Prostate gland (tissue), 2 donors: ENCODE measurements around the gene AANAT. TPM values are rescaled to one million over a fixed set of nuclear protein-coding genes. Genes with fewer than 3 reads are reported as not detected.

Experiments used
- DNase-seq: peaks from one replicate; pipeline ENCODE4 v3.0.0-alpha.2; 2019; ENCODE audit warnings: low spot score
- H3K27ac ChIP-seq, 2 donors: fragments of 200-600 bp; sonication (generic); 2 replicates each; pipeline ENCODE4 v1.5.1; 2017 to 2019
- H3K27me3 ChIP-seq: fragments of 200-600 bp; sonication (generic); replicated peaks from 2 replicates; pipeline ENCODE4 v1.5.1; 2019; ENCODE audit not compliant: insufficient read depth
- H3K36me3 ChIP-seq, 2 donors: fragments of 200-600 bp; sonication (generic); 1 replicate in 1 of 2; 2 replicates in 1 of 2; pipeline versions ENCODE4 v1.5.1 to v1.8.1; 2017 to 2019
- H3K4me1 ChIP-seq: fragments of 200-600 bp; sonication (generic); replicated peaks from 2 replicates; pipeline ENCODE4 v1.5.1; 2019
- H3K4me3 ChIP-seq, 2 donors: fragments of 200-600 bp; sonication (generic); 2 replicates each; pipeline ENCODE4 v1.5.1; 2017 to 2019
- H3K9me3 ChIP-seq: fragments of 200-600 bp; sonication (generic); 2 replicates; pipeline ENCODE4 v1.5.1; 2017
- CTCF ChIP-seq, 4 experiments: fragments of 200-600 bp in 2 of 4; fragments of 450-650 bp in 2 of 4; sonication (generic) in 2 of 4; IDR thresholded peaks; 1 replicate in 3 of 4; 2 replicates in 1 of 4; pipeline ENCODE4 v1.5.1; 2016 to 2019; ENCODE audit warnings: antibody characterized with exemption in 4 of 4, mild to moderate bottlenecking in 2 of 4, moderate library complexity in 2 of 4
- POLR2A ChIP-seq: fragments of 450-650 bp; IDR thresholded peaks from one replicate; pipeline ENCODE4 v1.6.1; 2016; ENCODE audit warnings: antibody characterized with exemption, mild to moderate bottlenecking
- POLR2AphosphoS5 ChIP-seq: sonication (generic); formaldehyde crosslinking; IDR thresholded peaks from one replicate; pipeline ENCODE4 v1.6.1; 2017; ENCODE audit warnings: antibody characterized with exemption
- WGBS: methylation state at CpG from one replicate; pipeline ENCODE4 v1.1.5; 2018; 5-methylcytosine and 5-hydroxymethylcytosine counted together
- intact Hi-C: fragments of 100-400 bp; cut with DNase I; formaldehyde crosslinking; loops from one replicate; pipeline ENCODE4 v1.14.2; 2022
- total RNA-seq, 2 donors: library from RNA; depleted of rRNA; stranded (reverse); fragments of >200 nt; gene quantifications; one replicate each; pipeline ENCODE4 v1.1.0, GENCODE V29; 2016

Gene AANAT
- total RNA-seq, 2 donors from 2014 or later: not detected

GRCh38 chr17:76478730-76479514, 11.5 kb downstream of the AANAT start:
- H3K36me3 ChIP-seq: no peaks in the 10 kb centered on the region
- no peak for DNase-seq
- no peak overlapping the region for H3K4me3 ChIP-seq
- intact Hi-C loops: no loop called here
- no peak overlapping the region for H3K27ac ChIP-seq
- TF ChIP-seq CTCF (IDR thresholded peaks at IDR 0.05) (no peak), POLR2AphosphoS5 (no peak), POLR2A (no peak)
- H3K9me3 ChIP-seq: no peaks in the 10 kb centered on the region
- 91% methylated on average over 36 of the region's 37 CpGs for WGBS
- no peaks in the 10 kb centered on the region for H3K4me1 ChIP-seq
- H3K27me3 ChIP-seq: no peaks in the 10 kb centered on the region

DNA sequence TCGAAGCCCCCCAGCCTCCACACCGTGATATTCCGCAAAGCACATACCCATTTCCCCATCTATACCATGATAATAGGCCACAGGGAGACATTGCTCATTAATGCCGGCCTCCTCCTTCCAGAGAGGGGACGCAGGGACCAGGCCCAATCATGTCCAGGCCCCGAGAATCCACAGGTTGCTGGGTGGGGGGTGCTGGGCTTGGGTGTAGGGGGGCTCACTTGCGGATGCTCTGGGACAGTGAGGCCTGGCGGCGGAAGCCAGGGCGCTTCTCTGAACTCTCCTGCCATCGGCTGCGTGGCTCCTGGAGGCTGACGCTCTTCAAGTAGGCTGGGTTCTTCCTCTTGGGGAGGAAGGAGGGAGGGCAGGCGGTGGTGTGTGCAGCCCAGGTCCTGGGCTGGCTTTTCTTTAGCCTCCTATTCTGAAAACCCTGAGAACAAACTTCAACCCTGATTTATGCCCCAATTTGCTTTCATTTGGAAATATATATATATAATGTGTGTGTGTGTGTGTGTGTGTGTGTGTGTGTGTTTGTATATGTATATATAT, 12.2 kb downstream of the AANAT start:
- no peaks in the 10 kb centered on the region for H3K9me3 ChIP-seq
- no peak for TF ChIP-seq POLR2AphosphoS5
- TF ChIP-seq CTCF (IDR thresholded peaks at IDR 0.05): no peak
- TF ChIP-seq POLR2A: no peak

GRCh38 chr17:76480632-76481031, 13.2 kb downstream of the AANAT start:
- Histone ChIP-seq H3K36me3 (no peaks in the 10 kb centered on the region), H3K27me3 (no peaks in the 10 kb centered on the region), H3K9me3 (no peaks in the 10 kb centered on the region), H3K4me3 (no peak overlapping the region), H3K27ac (no peak overlapping the region), H3K4me1 (no peaks in the 10 kb centered on the region)
- intact Hi-C loops: no loop called here
- no peak for DNase-seq
- 57% methylated on average over 15 of the region's 15 CpGs for WGBS
- no peak for TF ChIP-seq POLR2A

More for the DNA sequence above, 12.2 kb downstream of the AANAT start:
- no peak for DNase-seq
- Histone ChIP-seq H3K36me3 (no peaks in the 10 kb centered on the region), H3K4me3 (no peak overlapping the region), H3K4me1 (no peaks in the 10 kb centered on the region), H3K27me3 (no peaks in the 10 kb centered on the region), H3K27ac (no peak overlapping the region)
- WGBS: 93% methylated on average over 14 of the region's 14 CpGs
- intact Hi-C loops: no loop called here

DNA sequence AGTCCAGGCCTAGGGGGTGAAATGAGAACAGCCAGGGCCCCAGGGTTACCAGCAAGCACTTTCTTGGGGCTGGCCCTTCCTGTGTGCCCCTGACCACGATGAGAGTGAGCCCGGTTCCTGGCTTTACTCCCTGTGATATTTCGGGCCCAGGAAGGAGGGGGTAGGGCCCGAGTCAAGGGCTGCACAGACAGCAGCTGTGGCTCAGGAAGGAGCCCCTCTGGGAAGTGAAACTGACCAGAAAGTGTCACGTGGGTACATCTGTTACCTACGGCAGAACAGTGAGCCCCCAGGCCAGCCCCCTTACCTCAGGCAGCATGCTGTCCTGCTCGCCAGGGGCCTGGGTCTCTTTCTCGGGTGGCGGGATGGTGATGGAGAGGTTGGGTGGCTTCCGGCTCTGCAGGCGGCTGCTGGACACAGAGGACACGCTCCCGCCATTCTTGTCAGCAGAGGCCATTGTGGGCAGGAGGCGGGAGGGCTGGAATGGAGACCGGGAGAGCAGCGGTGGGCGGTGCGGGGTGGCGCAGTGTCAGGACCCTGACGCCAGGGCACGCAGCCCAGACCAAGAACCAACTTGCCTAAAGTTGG, 13.8 kb downstream of the AANAT start:
- WGBS: 79% methylated on average over 21 of the region's 21 CpGs
- no peaks in the 10 kb centered on the region for H3K4me1 ChIP-seq
- no peaks in the 10 kb centered on the region for H3K36me3 ChIP-seq
- intact Hi-C loops: no loop called here
- no peaks in the 10 kb centered on the region for H3K27me3 ChIP-seq
- no peak overlapping the region for H3K27ac ChIP-seq
- TF ChIP-seq POLR2AphosphoS5: no peak
- no peak for TF ChIP-seq POLR2A
- no peak for TF ChIP-seq CTCF (IDR thresholded peaks at IDR 0.05)
- DNase-seq: no peak
- H3K4me3 ChIP-seq: no peak overlapping the region
- no peaks in the 10 kb centered on the region for H3K9me3 ChIP-seq

GRCh38 chr17:76484228-76484725, 16.9 kb downstream of the AANAT start:
- Histone ChIP-seq H3K4me1 (no peaks in the 10 kb centered on the region), H3K36me3 (no peaks in the 10 kb centered on the region), H3K4me3 (no peak overlapping the region), H3K27me3 (no peaks in the 10 kb centered on the region), H3K9me3 (no peaks in the 10 kb centered on the region), H3K27ac (no peak overlapping the region)
- 89% methylated on average over 11 of the region's 11 CpGs for WGBS
- intact Hi-C loops: no loop called here
- TF ChIP-seq POLR2AphosphoS5: no peak
- no peak for TF ChIP-seq POLR2A
- no peak for TF ChIP-seq CTCF (IDR thresholded peaks at IDR 0.05)
- DNase-seq: no peak
